Measurements from ENCODE around the gene KIF1C.

The KIF1C gene

DNA sequence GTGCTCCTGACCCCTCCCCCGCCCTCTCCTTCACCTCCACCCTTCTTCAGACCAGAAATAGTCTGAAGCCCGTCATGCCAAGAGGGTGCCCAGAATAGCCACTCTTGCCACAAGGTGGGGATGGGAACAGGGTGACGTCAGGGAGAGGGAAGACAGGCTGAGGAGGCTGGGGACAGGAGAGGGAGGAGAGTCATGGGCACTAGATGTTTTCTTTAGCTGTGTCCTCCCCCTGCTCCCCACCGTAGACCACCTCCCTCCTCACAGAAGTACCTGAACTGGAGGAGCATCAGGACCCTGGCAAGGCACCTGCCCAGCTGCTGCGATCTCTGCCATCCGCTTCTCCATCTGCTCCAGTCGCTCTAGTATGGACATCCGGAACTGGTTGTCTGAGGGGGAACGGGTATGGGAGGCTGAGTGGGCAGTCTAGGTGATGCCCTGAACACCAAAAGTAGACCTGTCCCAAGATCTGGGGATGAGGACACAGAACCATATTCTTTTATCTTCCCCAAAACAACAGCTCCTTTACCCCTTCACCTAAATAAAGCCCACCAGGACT lies 23.6 kb upstream of the KIF1C start:
- FAIRE-seq: no peak
- TF ChIP-seq TAF1 (IDR thresholded peaks at IDR 0.05; ENCODE audit: low read depth, low read length) (no peak), POLR2AphosphoS5 (IDR thresholded peaks at IDR 0.05; ENCODE audit: low read depth, low read length) (no peak), POU2F2 (IDR thresholded peaks at IDR 0.05; ENCODE audit: low read depth, low read length) (no peak), SPI1 (IDR thresholded peaks at IDR 0.05; ENCODE audit: low read depth, low read length) (no peak), PAX5 (IDR thresholded peaks at IDR 0.05; ENCODE audit: insufficient read depth, low read length, severe bottlenecking) (no peak), POLR2A (IDR thresholded peaks at IDR 0.05; ENCODE audit: low read depth, low read length) (no peak)
- DNase-seq (ENCODE audit: insufficient read length, low spot score): no peak

DNA sequence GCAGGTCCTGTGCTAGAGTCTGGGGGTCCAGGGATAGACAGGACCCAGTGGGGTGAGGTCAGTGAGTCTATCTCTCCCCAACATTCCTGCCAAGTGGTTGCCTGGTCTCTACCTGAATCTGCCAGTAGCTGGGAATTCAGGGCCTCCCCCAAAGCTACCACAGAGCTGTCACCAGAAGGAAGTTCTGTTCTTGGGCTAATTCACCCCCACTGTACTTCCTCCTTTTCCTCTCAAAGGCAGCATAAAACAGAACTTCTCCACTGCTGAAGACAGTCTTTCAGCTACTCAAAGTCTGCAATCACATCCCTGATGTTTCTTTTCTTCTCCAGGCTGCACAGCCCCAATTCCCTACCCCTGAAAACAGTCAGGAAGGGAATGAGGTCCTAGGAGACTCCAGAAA lies 19.0 kb upstream of the KIF1C start:
- FAIRE-seq (no peak), DNase-seq (ENCODE audit: insufficient read length, low spot score) (no peak)
- TF ChIP-seq TAF1 (IDR thresholded peaks at IDR 0.05; ENCODE audit: low read depth, low read length): no peak
- no peak for TF ChIP-seq POLR2A (IDR thresholded peaks at IDR 0.05; ENCODE audit: low read depth, low read length)
- TF ChIP-seq PAX5 (IDR thresholded peaks at IDR 0.05; ENCODE audit: insufficient read depth, low read length, severe bottlenecking): no peak
- TF ChIP-seq POLR2AphosphoS5 (IDR thresholded peaks at IDR 0.05; ENCODE audit: low read depth, low read length): no peak
- TF ChIP-seq POU2F2 (IDR thresholded peaks at IDR 0.05; ENCODE audit: low read depth, low read length): no peak
- TF ChIP-seq SPI1 (IDR thresholded peaks at IDR 0.05; ENCODE audit: low read depth, low read length): no peak

GRCh38 chr17:4980644-4981216 lies 17.0 kb upstream of the KIF1C start:
- FAIRE-seq (peak; percentile 76), DNase-seq (ENCODE audit: insufficient read length, low spot score) (peak; percentile 43)
- TF ChIP-seq POLR2AphosphoS5 (IDR thresholded peaks at IDR 0.05; ENCODE audit: low read depth, low read length) (no peak), POU2F2 (IDR thresholded peaks at IDR 0.05; ENCODE audit: low read depth, low read length) (0 out of 2 replicates have a peak, but pooled peaks have one; percentile 42)

GRCh38 chr17:4982305-4982704 lies 15.4 kb upstream of the KIF1C start:
- FAIRE-seq: no peak
- TF ChIP-seq SPI1 (IDR thresholded peaks at IDR 0.05; ENCODE audit: low read depth, low read length) (0 out of 2 replicates have a peak, but pooled peaks have one; percentile 1), POLR2AphosphoS5 (IDR thresholded peaks at IDR 0.05; ENCODE audit: low read depth, low read length) (no peak)

GRCh38 chr17:4986403-4986802 lies 11.3 kb upstream of the KIF1C start:
- DNase-seq (ENCODE audit: insufficient read length, low spot score) (no peak), FAIRE-seq (no peak)
- no peak for TF ChIP-seq SPI1 (IDR thresholded peaks at IDR 0.05; ENCODE audit: low read depth, low read length)
- no peak for TF ChIP-seq TAF1 (IDR thresholded peaks at IDR 0.05; ENCODE audit: low read depth, low read length)
- TF ChIP-seq PAX5 (IDR thresholded peaks at IDR 0.05; ENCODE audit: insufficient read depth, low read length, severe bottlenecking): no peak
- TF ChIP-seq POLR2A (IDR thresholded peaks at IDR 0.05; ENCODE audit: low read depth, low read length): no peak
- no peak for TF ChIP-seq POU2F2 (IDR thresholded peaks at IDR 0.05; ENCODE audit: low read depth, low read length)
- TF ChIP-seq POLR2AphosphoS5 (IDR thresholded peaks at IDR 0.05; ENCODE audit: low read depth, low read length): no peak

More at GRCh38 chr17:4982305-4982704, 15.4 kb upstream of the KIF1C start:
- no peak for DNase-seq (ENCODE audit: insufficient read length, low spot score)

- TF ChIP-seq SPI1 (IDR thresholded peaks at IDR 0.05; ENCODE audit: low read depth, low read length) (0 out of 2 replicates have a peak, but pooled peaks have one; percentile 7), POU2F2 (IDR thresholded peaks at IDR 0.05; ENCODE audit: low read depth, low read length) (no peak), POLR2AphosphoS5 (IDR thresholded peaks at IDR 0.05; ENCODE audit: low read depth, low read length) (no peak), POLR2A (IDR thresholded peaks at IDR 0.05; ENCODE audit: low read depth, low read length) (peak; percentile 74), TAF1 (IDR thresholded peaks at IDR 0.05; ENCODE audit: low read depth, low read length) (no peak)
- DNase-seq (ENCODE audit: insufficient read length, low spot score) (peak; percentile 87), FAIRE-seq (peak; percentile 95)
Observed at GRCh38 chr17:4986951-4987766, 10.6 kb upstream of the KIF1C start, which contains the start of gene CAMTA2. Gene CAMTA2, minus strand, starts transcription at chr17:4987675. Its CDS starts 1,453 bp downstream, at chr17:4986222.

DNA sequence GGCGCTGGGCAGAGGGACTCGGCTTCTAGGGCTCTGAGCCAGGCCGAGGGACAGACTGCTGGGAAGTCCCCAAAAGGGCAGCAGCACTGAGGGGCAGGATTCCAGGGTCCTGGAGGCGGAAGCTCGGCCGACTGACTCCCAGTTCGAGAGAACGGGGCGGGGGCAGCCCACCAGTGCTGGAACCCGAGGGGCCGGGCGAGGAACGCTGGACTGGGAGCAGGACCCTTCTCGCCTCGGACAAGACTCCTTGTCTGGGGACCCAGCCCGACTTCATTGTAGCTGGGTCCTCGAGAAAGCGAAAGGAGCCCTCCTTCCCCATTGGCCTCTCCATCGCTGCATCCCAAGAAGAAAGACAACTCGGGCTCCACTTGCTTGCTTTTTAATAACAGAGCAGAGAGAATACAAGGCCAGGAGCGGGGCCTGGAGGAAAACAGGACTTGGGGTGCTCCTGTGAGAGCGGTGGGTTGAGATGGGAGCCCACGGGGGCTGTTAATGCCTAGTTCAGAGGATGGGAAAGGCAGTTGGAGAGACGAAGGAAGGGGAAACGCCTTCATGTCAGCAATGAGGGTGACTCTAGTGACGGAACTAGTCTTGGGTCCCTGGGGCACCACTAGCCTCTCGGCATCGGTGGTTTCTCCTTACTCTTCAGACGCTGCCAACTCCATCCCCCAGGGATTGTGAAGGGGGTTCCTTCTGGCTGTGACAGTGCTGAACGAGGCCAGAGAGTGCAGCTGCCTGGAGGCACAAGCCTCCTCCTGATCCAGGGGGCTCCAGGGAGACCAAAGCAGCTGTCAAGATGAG lies 9.8 kb upstream of the KIF1C start:
- peak; percentile 71 for FAIRE-seq
- TF ChIP-seq PAX5 (IDR thresholded peaks at IDR 0.05; ENCODE audit: insufficient read depth, low read length, severe bottlenecking): no peak
- no peak for TF ChIP-seq POLR2AphosphoS5 (IDR thresholded peaks at IDR 0.05; ENCODE audit: low read depth, low read length)
- TF ChIP-seq POLR2A (IDR thresholded peaks at IDR 0.05; ENCODE audit: low read depth, low read length): no peak; the same call in 1 of the 2 replicates
- TF ChIP-seq TAF1 (IDR thresholded peaks at IDR 0.05; ENCODE audit: low read depth, low read length): 0 out of 2 replicates have a peak, but pooled peaks have one; percentile 4
- no peak for TF ChIP-seq SPI1 (IDR thresholded peaks at IDR 0.05; ENCODE audit: low read depth, low read length)
- no peak for TF ChIP-seq POU2F2 (IDR thresholded peaks at IDR 0.05; ENCODE audit: low read depth, low read length)
- no peak for DNase-seq (ENCODE audit: insufficient read length, low spot score)

DNA sequence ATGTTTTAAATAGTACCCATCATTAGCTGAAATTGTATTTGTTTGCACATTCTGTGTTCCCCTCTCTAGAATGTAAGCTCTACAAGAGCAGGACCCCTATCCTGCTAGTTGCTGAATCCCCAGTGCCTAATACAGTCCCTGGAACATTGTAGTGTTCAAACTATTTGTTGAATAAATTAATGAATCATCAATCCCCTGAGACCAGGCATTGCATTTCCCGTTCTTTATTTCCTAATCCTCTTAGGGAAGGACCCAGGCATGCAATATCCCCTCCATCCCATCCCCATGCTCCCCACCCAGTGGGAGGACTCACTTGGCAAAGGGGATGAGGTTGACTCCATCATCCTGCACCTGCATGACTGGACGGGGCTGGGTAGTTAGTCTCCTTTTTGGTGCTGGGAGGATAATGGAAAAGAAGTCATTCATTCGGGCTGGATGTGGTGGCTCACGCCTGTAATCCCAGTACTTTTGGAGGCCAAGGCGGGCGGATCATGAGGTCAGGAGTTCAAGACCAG lies 3.6 kb upstream of the KIF1C start:
- no peak for DNase-seq (ENCODE audit: insufficient read length, low spot score)
- FAIRE-seq: no peak
- TF ChIP-seq SPI1 (IDR thresholded peaks at IDR 0.05; ENCODE audit: low read depth, low read length) (no peak), TAF1 (IDR thresholded peaks at IDR 0.05; ENCODE audit: low read depth, low read length) (no peak), PAX5 (IDR thresholded peaks at IDR 0.05; ENCODE audit: insufficient read depth, low read length, severe bottlenecking) (no peak), POLR2A (IDR thresholded peaks at IDR 0.05; ENCODE audit: low read depth, low read length) (no peak), POU2F2 (IDR thresholded peaks at IDR 0.05; ENCODE audit: low read depth, low read length) (no peak), POLR2AphosphoS5 (IDR thresholded peaks at IDR 0.05; ENCODE audit: low read depth, low read length) (no peak)

All from GM12891 (cell line).